K562 (cell line): ENCODE results near the gene PLSCR3. TPM values are rescaled to one million over a fixed set of nuclear protein-coding genes. Genes with fewer than 3 reads are reported as not detected.

Experiments used
- CAMTA2 ChIP-seq: fragments of 250-450 bp; sonication (Bioruptor Pico); conservative IDR thresholded peaks from 2 replicates; pipeline ENCODE4 v1.5.1; 2022
- HDAC1 ChIP-seq, 2 experiments: fragments of 450-650 bp; IDR thresholded peaks; 2 replicates each; pipeline ENCODE4 v1.6.1; 2016 to 2017; ENCODE audit warnings: inconsistent platforms in 1 of 2, mild to moderate bottlenecking in 1 of 2, moderate library complexity in 1 of 2
- HDAC3 ChIP-seq: fragments of 450-650 bp; IDR thresholded peaks from 2 replicates; pipeline ENCODE4 v1.6.1; 2018; ENCODE audit warnings: borderline replicate concordance, mild to moderate bottlenecking, moderate library complexity; ENCODE audit not compliant: partially characterized antibody
- NFE2L1 ChIP-seq: fragments of 450-650 bp; IDR thresholded peaks from 2 replicates; pipeline ENCODE4 v1.6.1; 2016; ENCODE audit warnings: missing genetic modification characterization, low read depth, mild to moderate bottlenecking, missing compliant biosample characterization, moderate library complexity, borderline replicate concordance
- NUFIP1 ChIP-seq: fragments of 450-650 bp; IDR thresholded peaks from 2 replicates; pipeline ENCODE4 v1.6.1; 2018; ENCODE audit not compliant: partially characterized antibody
- XRCC4 ChIP-seq: IDR thresholded peaks from one replicate; pipeline ENCODE4 v1.6.1; 2011; ENCODE audit not compliant: insufficient read depth, insufficient read length; ENCODE audit errors: extremely low read depth
- polyA plus RNA-seq, 8 experiments: library from polyadenylated mRNA; depleted of rRNA in 4 of 8; stranded (reverse) in 5 of 8; unstranded in 3 of 8; fragments of >200 nt; fragmentation: Nextera tagmentation in 2 of 8; fragmentation: Illumina TruSeq in 1 of 8; extraction: Ambion mirVana in 2 of 8; extraction: Trizol in 1 of 8; gene quantifications; 2 replicates each; pipeline versions ENCODE4 v1.2.1 to v1.2.3, GENCODE V29; 2011 to 2014; ENCODE audit warnings: inconsistent platforms in 1 of 8, missing spikeins in 1 of 8
- total RNA-seq, 7 experiments: library from RNA; depleted of rRNA in 6 of 7; stranded (reverse); fragments of >200 nt in 6 of 7; fragmentation: Illumina TruSeq in 2 of 7; extraction: Trizol in 2 of 7; gene quantifications; 2 replicates each; pipeline versions ENCODE4 v1.2.1 to v1.2.3, GENCODE V29; 2011 to 2021; ENCODE audit warnings: low replicate concordance in 1 of 7
- TF ChIP-seq, protein P1 (sequence below): fragments of 200-600 bp; sonication (generic); IDR thresholded peaks from one replicate; pipeline ENCODE4 v1.6.1; 2012; ENCODE audit warnings: mild to moderate bottlenecking, low read depth, low read length, inconsistent platforms
- TF ChIP-seq, protein P2 (sequence below), 2 experiments: fragments of 200-800 bp in 1 of 2; sonication (Bioruptor generic) in 1 of 2; sonication (generic) in 1 of 2; formaldehyde crosslinking in 1 of 2; IDR thresholded peaks in 1 of 2; conservative IDR thresholded peaks in 1 of 2; 2 replicates each; pipeline versions ENCODE4 v1.5.0 to v1.6.1; 2016 to 2020; ENCODE audit warnings: missing compliant biosample characterization in 1 of 2, missing genetic modification characterization in 1 of 2, missing genetic modification reagents in 1 of 2
- TF ChIP-seq, protein P3 (sequence below): fragments of 250-450 bp; sonication (Bioruptor Pico); IDR thresholded peaks from 2 replicates; pipeline ENCODE4 v1.4.0; 2020; ENCODE audit warnings: mild to moderate bottlenecking, moderate library complexity
- TF ChIP-seq, protein P4 (sequence below): fragments of 450-650 bp; formaldehyde crosslinking; IDR thresholded peaks from 2 replicates; pipeline ENCODE4 v1.4.0; 2022; ENCODE audit warnings: mild to moderate bottlenecking, moderate library complexity

The PLSCR3 gene
- total and polyA plus RNA-seq, 9 of the 15 experiments (the other 6 are each of a cell fraction or from before 2014, with no cell fraction given), result 3.2 to 16.8 (median 4.5) TPM

DNA sequence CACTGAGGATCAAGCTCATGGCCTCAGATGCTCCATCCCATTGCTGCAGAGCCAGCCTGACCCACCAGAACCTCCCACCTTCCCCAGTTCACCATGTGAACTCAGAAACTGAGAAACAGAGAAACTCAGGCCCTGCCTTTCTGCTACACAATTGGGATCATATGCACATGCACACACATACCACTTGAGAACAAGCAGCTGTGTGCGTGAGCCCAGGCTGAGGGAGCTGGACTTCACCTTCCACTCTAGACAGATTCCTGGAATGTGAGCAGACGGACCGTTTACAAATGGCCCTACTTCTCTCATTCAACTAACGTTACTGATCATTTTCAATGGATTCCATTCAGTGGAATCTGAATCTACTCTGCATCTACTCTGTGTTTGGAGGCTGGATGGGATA, 29.4 kb upstream of the PLSCR3 start (continued):
- TF ChIP-seq, protein P1, sequence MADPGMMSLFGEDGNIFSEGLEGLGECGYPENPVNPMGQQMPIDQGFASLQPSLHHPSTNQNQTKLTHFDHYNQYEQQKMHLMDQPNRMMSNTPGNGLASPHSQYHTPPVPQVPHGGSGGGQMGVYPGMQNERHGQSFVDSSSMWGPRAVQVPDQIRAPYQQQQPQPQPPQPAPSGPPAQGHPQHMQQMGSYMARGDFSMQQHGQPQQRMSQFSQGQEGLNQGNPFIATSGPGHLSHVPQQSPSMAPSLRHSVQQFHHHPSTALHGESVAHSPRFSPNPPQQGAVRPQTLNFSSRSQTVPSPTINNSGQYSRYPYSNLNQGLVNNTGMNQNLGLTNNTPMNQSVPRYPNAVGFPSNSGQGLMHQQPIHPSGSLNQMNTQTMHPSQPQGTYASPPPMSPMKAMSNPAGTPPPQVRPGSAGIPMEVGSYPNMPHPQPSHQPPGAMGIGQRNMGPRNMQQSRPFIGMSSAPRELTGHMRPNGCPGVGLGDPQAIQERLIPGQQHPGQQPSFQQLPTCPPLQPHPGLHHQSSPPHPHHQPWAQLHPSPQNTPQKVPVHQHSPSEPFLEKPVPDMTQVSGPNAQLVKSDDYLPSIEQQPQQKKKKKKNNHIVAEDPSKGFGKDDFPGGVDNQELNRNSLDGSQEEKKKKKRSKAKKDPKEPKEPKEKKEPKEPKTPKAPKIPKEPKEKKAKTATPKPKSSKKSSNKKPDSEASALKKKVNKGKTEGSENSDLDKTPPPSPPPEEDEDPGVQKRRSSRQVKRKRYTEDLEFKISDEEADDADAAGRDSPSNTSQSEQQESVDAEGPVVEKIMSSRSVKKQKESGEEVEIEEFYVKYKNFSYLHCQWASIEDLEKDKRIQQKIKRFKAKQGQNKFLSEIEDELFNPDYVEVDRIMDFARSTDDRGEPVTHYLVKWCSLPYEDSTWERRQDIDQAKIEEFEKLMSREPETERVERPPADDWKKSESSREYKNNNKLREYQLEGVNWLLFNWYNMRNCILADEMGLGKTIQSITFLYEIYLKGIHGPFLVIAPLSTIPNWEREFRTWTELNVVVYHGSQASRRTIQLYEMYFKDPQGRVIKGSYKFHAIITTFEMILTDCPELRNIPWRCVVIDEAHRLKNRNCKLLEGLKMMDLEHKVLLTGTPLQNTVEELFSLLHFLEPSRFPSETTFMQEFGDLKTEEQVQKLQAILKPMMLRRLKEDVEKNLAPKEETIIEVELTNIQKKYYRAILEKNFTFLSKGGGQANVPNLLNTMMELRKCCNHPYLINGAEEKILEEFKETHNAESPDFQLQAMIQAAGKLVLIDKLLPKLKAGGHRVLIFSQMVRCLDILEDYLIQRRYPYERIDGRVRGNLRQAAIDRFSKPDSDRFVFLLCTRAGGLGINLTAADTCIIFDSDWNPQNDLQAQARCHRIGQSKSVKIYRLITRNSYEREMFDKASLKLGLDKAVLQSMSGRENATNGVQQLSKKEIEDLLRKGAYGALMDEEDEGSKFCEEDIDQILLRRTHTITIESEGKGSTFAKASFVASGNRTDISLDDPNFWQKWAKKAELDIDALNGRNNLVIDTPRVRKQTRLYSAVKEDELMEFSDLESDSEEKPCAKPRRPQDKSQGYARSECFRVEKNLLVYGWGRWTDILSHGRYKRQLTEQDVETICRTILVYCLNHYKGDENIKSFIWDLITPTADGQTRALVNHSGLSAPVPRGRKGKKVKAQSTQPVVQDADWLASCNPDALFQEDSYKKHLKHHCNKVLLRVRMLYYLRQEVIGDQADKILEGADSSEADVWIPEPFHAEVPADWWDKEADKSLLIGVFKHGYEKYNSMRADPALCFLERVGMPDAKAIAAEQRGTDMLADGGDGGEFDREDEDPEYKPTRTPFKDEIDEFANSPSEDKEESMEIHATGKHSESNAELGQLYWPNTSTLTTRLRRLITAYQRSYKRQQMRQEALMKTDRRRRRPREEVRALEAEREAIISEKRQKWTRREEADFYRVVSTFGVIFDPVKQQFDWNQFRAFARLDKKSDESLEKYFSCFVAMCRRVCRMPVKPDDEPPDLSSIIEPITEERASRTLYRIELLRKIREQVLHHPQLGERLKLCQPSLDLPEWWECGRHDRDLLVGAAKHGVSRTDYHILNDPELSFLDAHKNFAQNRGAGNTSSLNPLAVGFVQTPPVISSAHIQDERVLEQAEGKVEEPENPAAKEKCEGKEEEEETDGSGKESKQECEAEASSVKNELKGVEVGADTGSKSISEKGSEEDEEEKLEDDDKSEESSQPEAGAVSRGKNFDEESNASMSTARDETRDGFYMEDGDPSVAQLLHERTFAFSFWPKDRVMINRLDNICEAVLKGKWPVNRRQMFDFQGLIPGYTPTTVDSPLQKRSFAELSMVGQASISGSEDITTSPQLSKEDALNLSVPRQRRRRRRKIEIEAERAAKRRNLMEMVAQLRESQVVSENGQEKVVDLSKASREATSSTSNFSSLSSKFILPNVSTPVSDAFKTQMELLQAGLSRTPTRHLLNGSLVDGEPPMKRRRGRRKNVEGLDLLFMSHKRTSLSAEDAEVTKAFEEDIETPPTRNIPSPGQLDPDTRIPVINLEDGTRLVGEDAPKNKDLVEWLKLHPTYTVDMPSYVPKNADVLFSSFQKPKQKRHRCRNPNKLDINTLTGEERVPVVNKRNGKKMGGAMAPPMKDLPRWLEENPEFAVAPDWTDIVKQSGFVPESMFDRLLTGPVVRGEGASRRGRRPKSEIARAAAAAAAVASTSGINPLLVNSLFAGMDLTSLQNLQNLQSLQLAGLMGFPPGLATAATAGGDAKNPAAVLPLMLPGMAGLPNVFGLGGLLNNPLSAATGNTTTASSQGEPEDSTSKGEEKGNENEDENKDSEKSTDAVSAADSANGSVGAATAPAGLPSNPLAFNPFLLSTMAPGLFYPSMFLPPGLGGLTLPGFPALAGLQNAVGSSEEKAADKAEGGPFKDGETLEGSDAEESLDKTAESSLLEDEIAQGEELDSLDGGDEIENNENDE, result no peak
- TF ChIP-seq HDAC3 (no peak), HDAC1 (IDR thresholded peaks at IDR 0.05) (no peak), XRCC4 (no peak), NFE2L1 (tag) (no peak), CAMTA2 (no peak), NUFIP1 (no peak)
- TF ChIP-seq, protein P2, sequence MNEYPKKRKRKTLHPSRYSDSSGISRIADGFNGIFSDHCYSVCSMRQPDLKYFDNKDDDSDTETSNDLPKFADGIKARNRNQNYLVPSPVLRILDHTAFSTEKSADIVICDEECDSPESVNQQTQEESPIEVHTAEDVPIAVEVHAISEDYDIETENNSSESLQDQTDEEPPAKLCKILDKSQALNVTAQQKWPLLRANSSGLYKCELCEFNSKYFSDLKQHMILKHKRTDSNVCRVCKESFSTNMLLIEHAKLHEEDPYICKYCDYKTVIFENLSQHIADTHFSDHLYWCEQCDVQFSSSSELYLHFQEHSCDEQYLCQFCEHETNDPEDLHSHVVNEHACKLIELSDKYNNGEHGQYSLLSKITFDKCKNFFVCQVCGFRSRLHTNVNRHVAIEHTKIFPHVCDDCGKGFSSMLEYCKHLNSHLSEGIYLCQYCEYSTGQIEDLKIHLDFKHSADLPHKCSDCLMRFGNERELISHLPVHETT (CRISPR knock-in tag; conservative IDR thresholded peaks at IDR 0.05 in 1 of 2, IDR thresholded peaks at IDR 0.05 in 1 of 2), result no peak
- TF ChIP-seq, protein P3, sequence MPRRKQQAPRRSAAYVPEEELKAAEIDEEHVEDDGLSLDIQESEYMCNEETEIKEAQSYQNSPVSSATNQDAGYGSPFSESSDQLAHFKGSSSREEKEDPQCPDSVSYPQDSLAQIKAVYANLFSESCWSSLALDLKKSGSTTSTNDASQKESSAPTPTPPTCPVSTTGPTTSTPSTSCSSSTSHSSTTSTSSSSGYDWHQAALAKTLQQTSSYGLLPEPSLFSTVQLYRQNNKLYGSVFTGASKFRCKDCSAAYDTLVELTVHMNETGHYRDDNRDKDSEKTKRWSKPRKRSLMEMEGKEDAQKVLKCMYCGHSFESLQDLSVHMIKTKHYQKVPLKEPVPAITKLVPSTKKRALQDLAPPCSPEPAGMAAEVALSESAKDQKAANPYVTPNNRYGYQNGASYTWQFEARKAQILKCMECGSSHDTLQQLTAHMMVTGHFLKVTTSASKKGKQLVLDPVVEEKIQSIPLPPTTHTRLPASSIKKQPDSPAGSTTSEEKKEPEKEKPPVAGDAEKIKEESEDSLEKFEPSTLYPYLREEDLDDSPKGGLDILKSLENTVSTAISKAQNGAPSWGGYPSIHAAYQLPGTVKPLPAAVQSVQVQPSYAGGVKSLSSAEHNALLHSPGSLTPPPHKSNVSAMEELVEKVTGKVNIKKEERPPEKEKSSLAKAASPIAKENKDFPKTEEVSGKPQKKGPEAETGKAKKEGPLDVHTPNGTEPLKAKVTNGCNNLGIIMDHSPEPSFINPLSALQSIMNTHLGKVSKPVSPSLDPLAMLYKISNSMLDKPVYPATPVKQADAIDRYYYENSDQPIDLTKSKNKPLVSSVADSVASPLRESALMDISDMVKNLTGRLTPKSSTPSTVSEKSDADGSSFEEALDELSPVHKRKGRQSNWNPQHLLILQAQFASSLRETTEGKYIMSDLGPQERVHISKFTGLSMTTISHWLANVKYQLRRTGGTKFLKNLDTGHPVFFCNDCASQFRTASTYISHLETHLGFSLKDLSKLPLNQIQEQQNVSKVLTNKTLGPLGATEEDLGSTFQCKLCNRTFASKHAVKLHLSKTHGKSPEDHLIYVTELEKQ (CRISPR knock-in tag), result no peak
- TF ChIP-seq, protein P4, sequence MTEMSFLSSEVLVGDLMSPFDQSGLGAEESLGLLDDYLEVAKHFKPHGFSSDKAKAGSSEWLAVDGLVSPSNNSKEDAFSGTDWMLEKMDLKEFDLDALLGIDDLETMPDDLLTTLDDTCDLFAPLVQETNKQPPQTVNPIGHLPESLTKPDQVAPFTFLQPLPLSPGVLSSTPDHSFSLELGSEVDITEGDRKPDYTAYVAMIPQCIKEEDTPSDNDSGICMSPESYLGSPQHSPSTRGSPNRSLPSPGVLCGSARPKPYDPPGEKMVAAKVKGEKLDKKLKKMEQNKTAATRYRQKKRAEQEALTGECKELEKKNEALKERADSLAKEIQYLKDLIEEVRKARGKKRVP (CRISPR knock-in tag), result no peak
